ENCODE data around the gene IL27RA.
A peak's percentile ranks its signal among the peaks of the same experiment; 100 is the strongest.

The IL27RA gene

GRCh38 chr19:14089662-14090508, 58.3 kb downstream of the IL27RA start:
- H3K4me3 ChIP-seq (ENCODE audit: low read length), result no peak overlapping the region
- H3K9me3 ChIP-seq (ENCODE audit: control insufficient read depth, low read length), result no peaks in the 10 kb centered on the region
- no peaks in the 10 kb centered on the region for H3K36me3 ChIP-seq (ENCODE audit: control insufficient read depth, insufficient read depth, low read length)
- H3K27me3 ChIP-seq (ENCODE audit: control insufficient read depth, insufficient read depth, low read length), result no peaks in the 10 kb centered on the region
- H3K9ac ChIP-seq (ENCODE audit: low read length), result peak overlapping the region; percentile 28
- H3K4me1 ChIP-seq (ENCODE audit: control insufficient read depth, insufficient read depth, low read length), result peaks cover 21% of the 10 kb centered on the region

DNA sequence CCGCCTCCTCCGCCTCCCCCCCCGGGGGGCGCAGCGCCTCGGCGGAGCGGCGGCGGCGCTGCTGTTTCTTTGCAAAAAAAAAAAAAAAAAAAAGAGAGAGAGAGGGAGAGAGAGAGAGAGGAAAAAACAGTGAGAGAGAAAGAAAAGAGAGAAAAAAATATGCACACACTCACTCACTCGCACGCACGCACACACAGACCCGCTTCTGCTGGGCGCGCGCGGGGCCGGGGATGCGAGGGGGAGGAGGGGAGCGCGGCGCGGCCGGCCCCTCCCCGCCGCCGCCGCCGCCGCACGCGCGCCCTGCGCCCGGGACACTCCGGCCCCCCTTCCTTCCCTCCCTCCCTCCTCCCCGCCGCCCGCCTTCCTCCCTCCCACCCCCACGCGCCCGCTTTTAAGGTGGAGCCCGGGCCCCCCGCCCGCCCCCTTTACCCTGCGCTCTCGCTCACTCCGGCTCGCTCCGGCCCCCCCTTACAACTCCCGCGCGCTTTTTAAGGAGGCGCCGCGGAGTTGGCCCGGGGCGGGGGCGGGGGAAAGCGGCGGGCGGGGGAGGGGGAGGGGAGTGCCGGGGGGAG, 59.0 kb downstream of the IL27RA start, which contains the start of gene SAMD1:
SAMD1 (minus strand) TSS at position 243 of the 572 bp plus-strand sequence.
- Histone ChIP-seq H3K4me3 (ENCODE audit: low read length) (peak within 1 kb of the TSS; percentile 38), H3K36me3 (ENCODE audit: control insufficient read depth, insufficient read depth, low read length) (no peaks in the 10 kb centered on the region), H3K9ac (ENCODE audit: low read length) (peak within 1 kb of the TSS; percentile 89), H3K9me3 (ENCODE audit: control insufficient read depth, low read length) (no peaks in the 10 kb centered on the region), H3K27me3 (ENCODE audit: control insufficient read depth, insufficient read depth, low read length) (no peaks in the 10 kb centered on the region), H3K4me1 (ENCODE audit: control insufficient read depth, insufficient read depth, low read length) (peaks cover 14% of the 10 kb centered on the region)

- peak overlapping the region; percentile 38 for H3K4me3 ChIP-seq (ENCODE audit: low read length)
- H3K36me3 ChIP-seq (ENCODE audit: control insufficient read depth, insufficient read depth, low read length), result no peaks in the 10 kb centered on the region
- no peaks in the 10 kb centered on the region for H3K27me3 ChIP-seq (ENCODE audit: control insufficient read depth, insufficient read depth, low read length)
- H3K9me3 ChIP-seq (ENCODE audit: control insufficient read depth, low read length), result no peaks in the 10 kb centered on the region
- peaks cover 10% of the 10 kb centered on the region for H3K4me1 ChIP-seq (ENCODE audit: control insufficient read depth, insufficient read depth, low read length)
- H3K9ac ChIP-seq (ENCODE audit: low read length), result peak overlapping the region; percentile 89
These were observed 59.7 kb downstream of the IL27RA start for GRCh38 chr19:14091081-14091812.

DNA sequence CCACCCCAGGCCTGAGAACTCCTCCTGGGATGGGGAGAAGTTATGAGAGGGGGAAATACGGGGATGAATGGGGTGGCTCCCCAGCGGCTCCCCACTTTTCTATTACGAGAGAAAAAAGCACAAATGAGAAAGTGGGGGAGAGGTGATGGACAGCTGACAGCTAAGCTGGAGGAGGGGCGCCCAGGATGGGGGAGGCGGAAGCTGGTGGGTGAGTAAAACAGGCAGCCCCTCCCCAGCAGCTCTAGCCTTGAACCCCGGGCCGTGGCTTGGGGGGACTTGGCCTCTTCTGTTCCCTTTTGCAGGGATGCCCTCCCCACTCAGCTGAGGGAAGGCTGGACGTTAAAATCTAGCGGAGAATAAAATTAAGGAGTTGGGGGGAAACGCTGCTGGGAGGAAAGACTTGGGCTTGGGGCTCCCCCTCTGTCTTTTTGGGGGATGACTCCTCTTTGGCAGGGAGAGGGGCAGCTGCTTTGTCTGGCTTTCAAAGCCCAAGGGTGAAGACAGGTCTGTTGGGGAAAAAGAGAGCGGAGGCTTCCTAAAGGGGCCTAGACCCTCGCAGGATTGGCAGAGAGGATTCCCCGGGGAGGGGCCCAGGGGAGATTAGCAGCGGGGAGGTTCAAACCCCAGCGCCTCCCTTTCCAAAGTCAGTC, 60.4 kb downstream of the IL27RA start:
- Histone ChIP-seq H3K9me3 (ENCODE audit: control insufficient read depth, low read length) (no peaks in the 10 kb centered on the region), H3K4me1 (ENCODE audit: control insufficient read depth, insufficient read depth, low read length) (peaks cover 10% of the 10 kb centered on the region), H3K4me3 (ENCODE audit: low read length) (peak overlapping the region; percentile 38), H3K27me3 (ENCODE audit: control insufficient read depth, insufficient read depth, low read length) (no peaks in the 10 kb centered on the region), H3K36me3 (ENCODE audit: control insufficient read depth, insufficient read depth, low read length) (no peaks in the 10 kb centered on the region), H3K9ac (ENCODE audit: low read length) (peak overlapping the region; percentile 89)

DNA sequence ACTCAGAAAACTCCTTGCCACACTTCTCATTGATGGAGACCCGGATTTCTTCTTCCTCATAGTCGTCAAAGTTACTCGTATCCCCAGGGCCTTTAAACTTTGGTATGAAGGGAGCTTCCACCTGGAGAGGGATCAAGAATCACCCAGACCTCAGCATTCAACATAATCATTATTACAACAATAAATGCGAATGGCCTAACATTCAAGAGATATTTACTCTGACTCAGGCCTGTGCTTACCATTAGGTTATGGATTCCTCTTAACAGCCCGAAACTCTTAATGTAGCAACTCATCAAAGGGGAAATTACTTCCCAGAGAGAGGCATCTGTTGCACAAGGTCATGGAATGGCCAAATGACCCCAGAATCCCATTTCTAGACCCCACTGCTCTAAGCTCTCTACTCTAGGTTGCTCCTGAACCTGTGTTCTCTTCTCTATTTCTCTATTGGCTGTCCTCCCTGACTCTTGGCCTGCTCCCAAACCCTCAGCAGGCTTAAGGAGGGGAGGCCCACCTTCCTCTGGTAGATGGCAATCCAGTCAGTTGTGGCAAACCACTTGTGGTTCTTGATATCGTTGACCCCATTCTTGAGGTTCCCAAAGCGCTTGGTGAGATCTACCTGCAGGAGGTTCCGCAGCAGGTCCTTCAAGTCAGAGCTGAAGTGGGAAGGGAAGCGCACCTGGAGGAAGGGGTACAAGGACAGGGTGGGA, 61.7 kb downstream of the IL27RA start:
- no peaks in the 10 kb centered on the region for H3K36me3 ChIP-seq (ENCODE audit: control insufficient read depth, insufficient read depth, low read length)
- H3K27me3 ChIP-seq (ENCODE audit: control insufficient read depth, insufficient read depth, low read length), result no peaks in the 10 kb centered on the region
- H3K9ac ChIP-seq (ENCODE audit: low read length), result no peak overlapping the region

DNA sequence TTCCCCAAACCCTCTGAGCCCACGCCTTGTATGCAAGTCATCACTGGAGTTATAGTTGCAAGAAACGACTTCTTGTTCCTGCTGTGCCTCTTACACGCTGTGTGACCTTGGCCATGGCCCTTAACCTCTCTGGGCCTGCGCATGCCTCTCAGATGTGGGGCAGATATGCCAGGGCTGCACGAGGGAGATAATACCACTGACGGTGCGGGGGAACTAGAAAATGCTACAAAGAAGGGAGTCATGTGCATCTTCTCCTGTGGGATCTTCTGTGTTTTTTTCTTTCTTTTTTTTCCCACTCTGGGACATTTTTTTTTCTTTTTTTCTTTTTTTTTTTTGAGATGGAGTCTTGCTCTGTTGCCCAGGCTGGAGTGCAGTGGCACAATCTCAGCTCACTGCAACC, 63.3 kb downstream of the IL27RA start:
- Histone ChIP-seq H3K9me3 (ENCODE audit: control insufficient read depth, low read length) (no peaks in the 10 kb centered on the region), H3K9ac (ENCODE audit: low read length) (no peak overlapping the region), H3K4me1 (ENCODE audit: control insufficient read depth, insufficient read depth, low read length) (peaks cover 5% of the 10 kb centered on the region), H3K27me3 (ENCODE audit: control insufficient read depth, insufficient read depth, low read length) (no peaks in the 10 kb centered on the region), H3K4me3 (ENCODE audit: low read length) (no peak overlapping the region), H3K36me3 (ENCODE audit: control insufficient read depth, insufficient read depth, low read length) (no peaks in the 10 kb centered on the region)

More for the DNA sequence above, 61.7 kb downstream of the IL27RA start:
- H3K4me3 ChIP-seq (ENCODE audit: low read length), result no peak overlapping the region
- peaks cover 10% of the 10 kb centered on the region for H3K4me1 ChIP-seq (ENCODE audit: control insufficient read depth, insufficient read depth, low read length)
- no peaks in the 10 kb centered on the region for H3K9me3 ChIP-seq (ENCODE audit: control insufficient read depth, low read length)

DNA sequence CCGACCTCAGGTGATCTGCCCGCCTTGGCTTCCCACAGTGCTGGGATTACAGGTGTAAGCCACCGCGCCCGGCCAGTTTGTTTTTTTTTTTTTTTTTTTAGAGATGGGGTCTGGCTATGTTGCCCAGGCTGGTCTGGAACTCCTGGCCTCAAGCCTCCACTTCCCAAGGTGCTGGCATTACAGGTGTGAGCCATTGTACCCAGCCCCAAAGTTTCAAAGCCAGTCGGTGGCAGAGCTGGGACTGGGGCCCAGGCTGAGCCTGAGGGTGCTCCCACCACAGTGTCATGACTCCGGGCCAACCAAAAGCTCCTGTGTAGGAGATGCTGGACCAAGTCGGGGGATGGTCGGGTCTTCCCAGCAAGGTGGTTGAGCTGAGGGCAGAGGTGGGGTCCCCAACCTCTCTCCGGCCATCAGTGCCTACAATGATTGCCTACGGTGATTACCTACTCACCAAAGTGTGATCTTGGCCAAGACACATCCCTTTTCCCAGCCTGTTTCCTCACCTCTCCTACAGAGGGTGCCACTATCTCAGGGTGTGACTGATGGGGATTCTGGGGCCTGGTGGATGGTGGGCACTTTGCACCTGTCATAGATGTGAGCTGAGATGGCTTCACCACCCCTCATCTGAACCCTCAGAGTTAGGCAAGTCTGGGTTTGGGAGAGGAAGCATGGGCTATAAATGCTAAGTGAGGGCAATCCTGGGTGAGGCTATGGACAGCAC, 64.9 kb downstream of the IL27RA start:
- Histone ChIP-seq H3K4me1 (ENCODE audit: control insufficient read depth, insufficient read depth, low read length) (peaks cover 5% of the 10 kb centered on the region), H3K9me3 (ENCODE audit: control insufficient read depth, low read length) (no peaks in the 10 kb centered on the region), H3K36me3 (ENCODE audit: control insufficient read depth, insufficient read depth, low read length) (no peaks in the 10 kb centered on the region), H3K4me3 (ENCODE audit: low read length) (no peak overlapping the region), H3K27me3 (ENCODE audit: control insufficient read depth, insufficient read depth, low read length) (no peaks in the 10 kb centered on the region), H3K9ac (ENCODE audit: low read length) (no peak overlapping the region)

- peaks cover 8% of the 10 kb centered on the region for H3K36me3 ChIP-seq (ENCODE audit: control insufficient read depth, insufficient read depth, low read length)
These were observed 66.1 kb downstream of the IL27RA start for GRCh38 chr19:14097532-14098151.

DNA sequence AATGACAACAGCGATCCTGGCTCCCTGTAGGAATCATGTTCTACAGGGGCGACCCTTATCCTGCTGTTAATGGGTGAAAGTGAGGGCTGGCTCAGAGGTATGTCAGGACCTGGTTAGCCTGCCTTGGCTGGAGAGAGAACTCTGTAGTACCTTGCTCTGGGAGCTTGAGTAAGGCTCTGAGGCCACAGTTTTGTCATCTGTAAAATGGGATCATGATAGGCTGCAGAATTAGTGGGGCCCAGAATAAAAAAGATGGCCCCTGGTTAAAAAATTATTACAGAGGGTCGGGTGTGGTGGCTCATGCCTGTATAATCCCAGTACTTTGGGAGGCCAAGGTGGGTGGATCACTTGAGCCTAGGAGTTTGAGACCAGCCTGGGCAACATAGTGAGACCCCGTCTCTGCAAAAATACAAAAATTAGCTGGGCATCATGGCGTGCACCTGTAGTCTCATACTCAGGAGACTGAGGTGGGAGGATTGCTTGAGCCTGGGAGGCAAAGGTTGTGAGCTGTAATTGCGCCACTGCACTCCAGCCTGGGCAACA, 69.5 kb downstream of the IL27RA start:
- Histone ChIP-seq H3K9ac (ENCODE audit: low read length) (no peak overlapping the region), H3K36me3 (ENCODE audit: control insufficient read depth, insufficient read depth, low read length) (peaks cover 16% of the 10 kb centered on the region), H3K4me3 (ENCODE audit: low read length) (no peak overlapping the region), H3K27me3 (ENCODE audit: control insufficient read depth, insufficient read depth, low read length) (no peaks in the 10 kb centered on the region), H3K9me3 (ENCODE audit: control insufficient read depth, low read length) (no peaks in the 10 kb centered on the region), H3K4me1 (ENCODE audit: control insufficient read depth, insufficient read depth, low read length) (no peaks in the 10 kb centered on the region)

More at GRCh38 chr19:14097532-14098151, 66.1 kb downstream of the IL27RA start:
- no peaks in the 10 kb centered on the region for H3K27me3 ChIP-seq (ENCODE audit: control insufficient read depth, insufficient read depth, low read length)
- no peaks in the 10 kb centered on the region for H3K4me1 ChIP-seq (ENCODE audit: control insufficient read depth, insufficient read depth, low read length)
- H3K4me3 ChIP-seq (ENCODE audit: low read length), result no peak overlapping the region
- H3K9ac ChIP-seq (ENCODE audit: low read length), result no peak overlapping the region
- no peaks in the 10 kb centered on the region for H3K9me3 ChIP-seq (ENCODE audit: control insufficient read depth, low read length)

GRCh38 chr19:14102102-14102696, 70.6 kb downstream of the IL27RA start:
- Histone ChIP-seq H3K9ac (ENCODE audit: low read length) (no peak overlapping the region), H3K36me3 (ENCODE audit: control insufficient read depth, insufficient read depth, low read length) (peaks cover 16% of the 10 kb centered on the region)

More at GRCh38 chr19:14102102-14102696, 70.6 kb downstream of the IL27RA start:
- Histone ChIP-seq H3K27me3 (ENCODE audit: control insufficient read depth, insufficient read depth, low read length) (no peaks in the 10 kb centered on the region), H3K4me1 (ENCODE audit: control insufficient read depth, insufficient read depth, low read length) (no peaks in the 10 kb centered on the region), H3K9me3 (ENCODE audit: control insufficient read depth, low read length) (no peaks in the 10 kb centered on the region), H3K4me3 (ENCODE audit: low read length) (no peak overlapping the region)
